ENCODE data around the gene ADAM15.

Gene ADAM15

DNA sequence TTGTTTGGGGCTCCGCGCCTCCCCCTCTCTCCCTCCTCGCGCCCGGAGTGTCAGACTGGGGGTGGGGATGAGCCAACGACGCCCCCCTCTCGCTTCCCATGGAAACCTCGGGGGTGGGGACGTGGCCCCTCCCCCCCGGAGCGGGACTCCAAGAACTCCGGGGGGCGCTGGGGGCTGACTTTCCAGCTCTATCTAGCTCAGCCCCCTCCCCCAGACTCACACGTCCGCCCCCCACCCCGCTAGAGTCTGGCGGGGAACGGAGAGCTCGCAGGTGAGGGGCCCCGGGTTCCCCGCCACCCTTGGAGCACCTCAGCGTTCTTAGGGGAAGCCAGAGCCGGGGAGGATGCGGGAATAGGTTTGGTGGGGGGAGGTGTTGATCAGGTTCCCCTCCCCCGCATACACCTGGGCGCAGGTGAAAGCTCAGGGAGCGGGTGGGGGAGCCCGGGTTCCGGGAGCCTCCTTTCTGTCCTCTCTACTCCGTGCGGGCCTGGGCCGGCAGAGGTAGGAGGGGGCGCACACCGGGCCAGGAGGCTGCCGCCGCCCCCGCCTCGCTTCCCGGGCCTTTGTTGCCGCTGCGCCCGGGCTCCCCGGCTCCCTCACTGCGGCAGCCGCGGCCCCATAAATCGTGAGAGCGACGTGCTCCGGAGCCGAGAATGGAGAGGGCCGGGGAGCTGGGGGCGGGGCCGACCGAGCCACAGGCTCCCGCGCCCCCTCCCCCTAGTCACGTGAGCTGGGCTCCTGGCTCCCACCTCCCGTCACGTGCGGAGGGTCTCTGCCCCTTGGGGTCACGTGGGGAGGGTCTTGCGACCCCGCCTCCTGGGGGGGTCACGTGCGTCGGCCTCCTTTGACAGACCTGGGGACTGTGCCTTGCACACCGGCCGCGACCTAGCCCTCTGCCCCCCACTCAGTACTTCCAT, 29.5 kb downstream of the ADAM15 start:
- POLR2A ChIA-PET = no interaction called here

DNA sequence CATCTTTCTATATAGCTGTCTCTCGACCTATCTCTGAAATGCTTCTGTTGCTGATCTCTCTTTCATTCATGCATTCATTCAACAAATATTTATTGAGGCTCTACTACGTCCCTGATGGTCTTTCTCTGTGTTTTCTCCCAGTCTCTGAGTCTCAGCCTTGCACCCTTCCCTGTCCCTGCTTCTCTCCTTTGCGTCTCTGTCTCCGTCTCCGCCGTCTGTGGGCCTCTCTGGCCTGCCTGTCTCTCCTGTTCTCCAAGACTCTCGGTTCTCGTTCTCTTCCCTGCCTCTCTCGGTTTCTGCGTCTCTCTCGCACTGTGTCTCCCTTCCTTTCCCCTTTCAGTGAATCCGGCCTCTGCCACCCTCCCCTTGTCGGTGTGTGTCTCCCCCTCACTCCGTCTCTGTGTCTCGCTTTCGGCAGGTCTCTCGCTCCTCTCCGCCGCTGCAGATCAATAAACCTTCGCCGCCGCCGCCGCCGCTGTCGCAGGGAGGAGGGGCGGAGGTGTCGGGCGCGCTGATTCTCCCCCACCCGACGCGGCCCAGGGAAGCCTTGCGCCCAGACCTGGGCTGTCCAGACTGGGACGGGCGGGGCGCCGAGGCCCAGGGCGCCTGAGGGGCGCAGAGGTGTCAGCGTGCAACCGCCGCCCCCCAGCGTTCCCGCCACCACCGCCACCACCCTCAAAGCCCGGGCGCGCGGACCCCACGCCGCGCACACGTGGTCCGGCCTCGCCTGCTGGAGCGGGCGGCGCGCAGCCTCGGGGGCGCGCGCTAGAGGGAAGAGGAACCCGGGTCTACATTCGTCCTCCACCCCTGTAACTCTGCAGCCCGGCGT, 30.6 kb downstream of the ADAM15 start:
- ChIA-PET CTCF (interaction anchor here (1.0 to 5.1 kb wide), 9 partner anchors 8 to 91 kb away, joined by 3 to 169 read pairs (median 4); partner anchors contain the start of genes EFNA4 and KRTCAP2), POLR2A (no interaction called here)
- DNase-seq (ENCODE audit: extremely low spot score) = no peak
- TF ChIP-seq, protein P1, sequence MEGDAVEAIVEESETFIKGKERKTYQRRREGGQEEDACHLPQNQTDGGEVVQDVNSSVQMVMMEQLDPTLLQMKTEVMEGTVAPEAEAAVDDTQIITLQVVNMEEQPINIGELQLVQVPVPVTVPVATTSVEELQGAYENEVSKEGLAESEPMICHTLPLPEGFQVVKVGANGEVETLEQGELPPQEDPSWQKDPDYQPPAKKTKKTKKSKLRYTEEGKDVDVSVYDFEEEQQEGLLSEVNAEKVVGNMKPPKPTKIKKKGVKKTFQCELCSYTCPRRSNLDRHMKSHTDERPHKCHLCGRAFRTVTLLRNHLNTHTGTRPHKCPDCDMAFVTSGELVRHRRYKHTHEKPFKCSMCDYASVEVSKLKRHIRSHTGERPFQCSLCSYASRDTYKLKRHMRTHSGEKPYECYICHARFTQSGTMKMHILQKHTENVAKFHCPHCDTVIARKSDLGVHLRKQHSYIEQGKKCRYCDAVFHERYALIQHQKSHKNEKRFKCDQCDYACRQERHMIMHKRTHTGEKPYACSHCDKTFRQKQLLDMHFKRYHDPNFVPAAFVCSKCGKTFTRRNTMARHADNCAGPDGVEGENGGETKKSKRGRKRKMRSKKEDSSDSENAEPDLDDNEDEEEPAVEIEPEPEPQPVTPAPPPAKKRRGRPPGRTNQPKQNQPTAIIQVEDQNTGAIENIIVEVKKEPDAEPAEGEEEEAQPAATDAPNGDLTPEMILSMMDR (IDR thresholded peaks at IDR 0.05; ENCODE audit: control extremely low read depth, extremely low read depth, low read depth, missing control alignments) = no peak

More for the DNA sequence above, 29.5 kb downstream of the ADAM15 start:
- DNase-seq (ENCODE audit: extremely low spot score) = no peak
- TF ChIP-seq, protein P1 (IDR thresholded peaks at IDR 0.05; ENCODE audit: control extremely low read depth, extremely low read depth, low read depth, missing control alignments) = no peak
- CTCF ChIA-PET = interaction anchor here (1.0 to 2.7 kb wide), 8 partner anchors 9 to 88 kb away, joined by 3 to 10 read pairs (median 4); no protein-coding TSS in a partner anchor

DNA sequence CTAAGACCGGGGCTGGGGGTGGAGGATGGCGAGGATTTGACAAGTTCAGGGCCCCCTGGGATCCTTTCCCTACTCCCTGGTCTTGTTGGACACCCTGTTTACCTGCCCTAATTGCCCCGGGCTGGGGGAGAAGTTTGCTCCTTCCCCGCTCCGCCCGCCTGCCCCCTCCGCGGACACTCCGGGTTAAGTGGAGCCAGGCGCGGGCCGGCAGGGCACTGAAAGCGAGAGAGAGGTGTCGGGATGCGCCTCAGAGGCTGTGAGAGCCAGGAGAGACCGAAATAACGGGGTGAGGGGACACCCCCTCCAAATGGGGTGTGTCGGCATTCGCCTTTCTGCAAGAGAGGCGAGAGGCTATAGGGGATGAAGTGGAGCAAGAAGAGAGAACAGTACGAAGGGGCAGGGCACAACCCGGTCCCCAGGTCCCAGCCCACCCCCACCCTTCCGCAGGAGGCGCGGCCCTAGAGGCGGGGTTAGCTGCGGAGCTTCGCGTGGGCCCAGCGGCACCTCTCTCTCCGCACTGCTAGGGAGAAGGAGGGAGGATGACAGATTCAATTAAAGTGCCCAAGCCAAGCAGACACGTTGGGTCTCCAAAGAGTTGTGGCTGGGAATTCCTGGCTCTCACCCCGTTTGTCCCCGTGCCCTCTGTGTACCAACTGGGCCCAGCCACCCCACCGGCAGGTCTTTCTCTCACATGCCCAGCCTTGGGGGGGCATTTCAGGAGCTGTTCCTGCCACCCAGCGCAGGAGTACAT, 31.4 kb downstream of the ADAM15 start:
- ChIA-PET POLR2A (interaction anchor here (0.5 kb wide), 1 partner anchor 13 kb away, joined by 4 read pairs; no protein-coding TSS in a partner anchor), CTCF (interaction anchor here (1.0 to 5.1 kb wide), 2 partner anchors 23 to 90 kb away, joined by 3 to 169 read pairs; partner anchors contain the start of genes EFNA4 and KRTCAP2)
- TF ChIP-seq, protein P1 (IDR thresholded peaks at IDR 0.05; ENCODE audit: control extremely low read depth, extremely low read depth, low read depth, missing control alignments) = no peak
- no peak for DNase-seq (ENCODE audit: extremely low spot score)

DNA sequence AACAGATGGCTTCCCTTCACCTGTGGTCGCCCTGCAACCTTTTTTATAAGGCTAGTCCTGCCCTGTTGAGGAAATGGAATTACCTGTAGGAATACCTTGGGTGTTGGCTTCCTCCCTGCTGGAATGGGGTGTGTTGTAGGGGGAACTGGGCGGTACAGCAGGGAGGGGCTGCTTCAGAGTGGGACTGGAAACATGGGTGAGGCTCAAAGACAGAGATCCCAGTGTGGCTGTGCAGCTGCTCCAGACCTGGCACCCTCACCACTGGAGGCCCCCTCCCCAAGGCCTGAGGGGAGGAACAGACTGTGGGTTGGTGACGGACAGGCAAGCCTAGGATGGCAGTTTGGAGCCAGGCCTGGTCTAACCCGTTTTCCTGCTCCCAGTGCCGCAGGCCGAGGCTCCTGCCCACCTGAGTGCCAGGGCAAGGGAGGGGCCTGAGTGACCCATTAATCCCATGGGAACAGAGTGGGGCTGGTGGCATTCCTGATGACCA, 32.0 kb downstream of the ADAM15 start:
- ChIA-PET POLR2A (interaction anchor here (0.5 kb wide), 1 partner anchor 13 kb away, joined by 4 read pairs; no protein-coding TSS in a partner anchor), CTCF (interaction anchor here (1.0 to 5.1 kb wide), 7 partner anchors 8 to 523 kb away, joined by 3 to 169 read pairs (median 42); partner anchors contain the start of genes EFNA4 and KRTCAP2)
- no peak for DNase-seq (ENCODE audit: extremely low spot score)
- TF ChIP-seq, protein P1 (IDR thresholded peaks at IDR 0.05; ENCODE audit: control extremely low read depth, extremely low read depth, low read depth, missing control alignments) = no peak

GRCh38 chr1:155083865-155084721, 33.0 kb downstream of the ADAM15 start:
- ChIA-PET POLR2A (no interaction called here), CTCF (interaction anchor here (1.0 to 5.1 kb wide), 26 partner anchors 9 to 605 kb away, joined by 3 to 169 read pairs (median 8); partner anchors contain the start of genes ADAM15, DPM3, EFNA4 and KRTCAP2)
- TF ChIP-seq, protein P1 (IDR thresholded peaks at IDR 0.05; ENCODE audit: control extremely low read depth, extremely low read depth, low read depth, missing control alignments) = peak; percentile 41
- DNase-seq (ENCODE audit: extremely low spot score) = no peak
